ENCODE measurements around the gene UBE4B.
"Not testable (repeated sequence)": the region's sequence is repeated elsewhere in the genome, so short reads cannot be mapped to it uniquely, and the experiment has no call there.

The UBE4B gene

GRCh38 chr1:10001016-10001665 is 31.6 kb upstream of the UBE4B start:
- no peak overlapping the region for H4K8ac ChIP-seq (ENCODE audit: low read depth, low read length)
- no peak overlapping the region for H2AFZ ChIP-seq (ENCODE audit: insufficient read depth, low read length, poor library complexity)
- H2BK12ac ChIP-seq (ENCODE audit: low read length) = no peak overlapping the region
- no peak overlapping the region for H3K23ac ChIP-seq (ENCODE audit: low read length)
- no peaks in the 10 kb centered on the region for H3K79me1 ChIP-seq (ENCODE audit: low read length)
- peaks cover 25% of the 10 kb centered on the region for H3K27me3 ChIP-seq (ENCODE audit: insufficient read depth, low read length)
- H3K14ac ChIP-seq (ENCODE audit: low read length) = no peak overlapping the region
- H4K12ac ChIP-seq (ENCODE audit: low read depth, low read length) = no peak overlapping the region
- no peaks in the 10 kb centered on the region for H3K36me3 ChIP-seq (ENCODE audit: control insufficient read depth in 1 of 2, insufficient read depth in 2 of 2, low read length in 2 of 2)
- H3K4ac ChIP-seq (ENCODE audit: low read depth, low read length) = no peak overlapping the region
- no peak overlapping the region for H3K4me2 ChIP-seq (ENCODE audit: low read length)
- no peaks in the 10 kb centered on the region for H3K79me2 ChIP-seq (ENCODE audit: control insufficient read depth, insufficient read depth, low read length, poor library complexity)
- H3K27ac ChIP-seq (ENCODE audit: low read depth, low read length) = no peak overlapping the region
- DNase-seq = no peak
- H2BK120ac ChIP-seq (ENCODE audit: insufficient read depth, low read length, poor library complexity) = no peak overlapping the region
- no peak overlapping the region for H4K91ac ChIP-seq (ENCODE audit: low read depth, low read length)
- peaks cover 0 to 7% of the 10 kb centered on the region in 2 experiments for H3K4me1 ChIP-seq (ENCODE audit: control insufficient read depth in 1 of 2, insufficient read depth in 2 of 2, low read length in 2 of 2)
- H3K9ac ChIP-seq (ENCODE audit: low read length) = no peak overlapping the region
- WGBS (ENCODE audit: extremely low coverage, insufficient coverage, insufficient read length) = no CpG with 5 or more reads among the region's 8 CpGs
- H3K9me3 ChIP-seq (ENCODE audit: insufficient read depth, low read depth, low read length) = peaks cover 8% of the 10 kb centered on the region
- H2BK5ac ChIP-seq (ENCODE audit: low read depth, low read length, poor library complexity) = no peak overlapping the region
- no peak overlapping the region for H3K18ac ChIP-seq (ENCODE audit: low read length)
- H2AK5ac ChIP-seq (ENCODE audit: low read length) = no peak overlapping the region
- H3K4me3 ChIP-seq (ENCODE audit: low read depth, low read length) = no peak overlapping the region

- no CpG with 5 or more reads among the region's 8 CpGs for WGBS (ENCODE audit: extremely low coverage, insufficient coverage, insufficient read length)
- not testable (repeated sequence) for H2AK5ac ChIP-seq (ENCODE audit: low read length); H3K14ac ChIP-seq (ENCODE audit: low read length)
These were observed 27.5 kb upstream of the UBE4B start for GRCh38 chr1:10005248-10005647.

GRCh38 chr1:10007169-10007568 is 25.6 kb upstream of the UBE4B start:
- Histone ChIP-seq H2BK12ac (ENCODE audit: low read length) (no peak overlapping the region), H2BK5ac (ENCODE audit: low read depth, low read length, poor library complexity) (no peak overlapping the region), H3K4me1 (ENCODE audit: control insufficient read depth in 1 of 2, insufficient read depth in 2 of 2, low read length in 2 of 2) (no peaks in the 10 kb centered on the region), H2BK120ac (ENCODE audit: insufficient read depth, low read length, poor library complexity) (no peak overlapping the region), H3K79me2 (ENCODE audit: control insufficient read depth, insufficient read depth, low read length, poor library complexity) (no peaks in the 10 kb centered on the region), H3K4me3 (ENCODE audit: low read depth, low read length) (no peak overlapping the region), H3K27ac (ENCODE audit: low read depth, low read length) (no peak overlapping the region), H4K91ac (ENCODE audit: low read depth, low read length) (no peak overlapping the region), H2AFZ (ENCODE audit: insufficient read depth, low read length, poor library complexity) (no peak overlapping the region), H3K4me2 (ENCODE audit: low read length) (no peak overlapping the region), H3K27me3 (ENCODE audit: insufficient read depth, low read length) (no peaks in the 10 kb centered on the region), H4K12ac (ENCODE audit: low read depth, low read length) (no peak overlapping the region), H3K36me3 (ENCODE audit: control insufficient read depth in 1 of 2, insufficient read depth in 2 of 2, low read length in 2 of 2) (no peaks in the 10 kb centered on the region), H3K14ac (ENCODE audit: low read length) (no peak overlapping the region), H3K79me1 (ENCODE audit: low read length) (no peaks in the 10 kb centered on the region), H3K9ac (ENCODE audit: low read length) (no peak overlapping the region), H2AK5ac (ENCODE audit: low read length) (no peak overlapping the region), H4K8ac (ENCODE audit: low read depth, low read length) (no peak overlapping the region), H3K9me3 (ENCODE audit: insufficient read depth, low read depth, low read length) (no peaks in the 10 kb centered on the region), H3K4ac (ENCODE audit: low read depth, low read length) (no peak overlapping the region), H3K23ac (ENCODE audit: low read length) (no peak overlapping the region), H3K18ac (ENCODE audit: low read length) (no peak overlapping the region)
- no CpG with 5 or more reads among the region's 4 CpGs for WGBS (ENCODE audit: extremely low coverage, insufficient coverage, insufficient read length)
- no peak for DNase-seq

More at GRCh38 chr1:10005248-10005647, 27.5 kb upstream of the UBE4B start:
- H2BK120ac ChIP-seq (ENCODE audit: insufficient read depth, low read length, poor library complexity); H3K27ac ChIP-seq (ENCODE audit: low read depth, low read length); H3K36me3 ChIP-seq (ENCODE audit: control insufficient read depth in 1 of 2, insufficient read depth in 2 of 2, low read length in 2 of 2); H4K12ac ChIP-seq (ENCODE audit: low read depth, low read length); H3K4ac ChIP-seq (ENCODE audit: low read depth, low read length); H3K79me2 ChIP-seq (ENCODE audit: control insufficient read depth, insufficient read depth, low read length, poor library complexity); H3K9me3 ChIP-seq (ENCODE audit: insufficient read depth, low read depth, low read length); H3K23ac ChIP-seq (ENCODE audit: low read length); H3K4me3 ChIP-seq (ENCODE audit: low read depth, low read length); H3K4me1 ChIP-seq (ENCODE audit: control insufficient read depth in 1 of 2, insufficient read depth in 2 of 2, low read length in 2 of 2); H3K27me3 ChIP-seq (ENCODE audit: insufficient read depth, low read length); H2BK5ac ChIP-seq (ENCODE audit: low read depth, low read length, poor library complexity); H4K91ac ChIP-seq (ENCODE audit: low read depth, low read length); H3K4me2 ChIP-seq (ENCODE audit: low read length); H3K9ac ChIP-seq (ENCODE audit: low read length); H2AFZ ChIP-seq (ENCODE audit: insufficient read depth, low read length, poor library complexity); H3K18ac ChIP-seq (ENCODE audit: low read length); H4K8ac ChIP-seq (ENCODE audit: low read depth, low read length); DNase-seq; H3K79me1 ChIP-seq (ENCODE audit: low read length); H2BK12ac ChIP-seq (ENCODE audit: low read length): not testable (repeated sequence)

DNA sequence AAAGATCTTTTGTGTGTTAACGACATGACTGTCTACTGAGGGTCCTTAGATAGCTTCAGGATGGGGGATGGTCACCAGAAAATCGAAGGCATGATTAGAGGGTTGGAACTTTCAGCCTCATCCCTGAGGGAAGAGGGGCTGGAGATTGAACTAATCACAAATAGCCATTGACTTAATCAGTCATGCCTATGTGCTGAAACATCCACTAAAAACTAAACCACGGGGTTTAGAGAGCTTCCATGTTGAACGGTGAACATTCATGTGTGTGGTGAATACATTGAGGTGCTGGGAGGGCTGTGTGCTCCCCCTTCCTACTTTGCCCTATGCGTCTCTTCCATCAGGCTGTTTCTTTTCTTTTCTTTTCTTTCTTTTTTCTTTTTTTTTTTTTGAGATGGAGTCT is 18.7 kb upstream of the UBE4B start:
- Histone ChIP-seq H3K27ac (ENCODE audit: low read depth, low read length) (no peak overlapping the region), H3K18ac (ENCODE audit: low read length) (no peak overlapping the region), H2BK120ac (ENCODE audit: insufficient read depth, low read length, poor library complexity) (no peak overlapping the region), H4K91ac (ENCODE audit: low read depth, low read length) (no peak overlapping the region), H3K27me3 (ENCODE audit: insufficient read depth, low read length) (no peaks in the 10 kb centered on the region), H3K4me1 (ENCODE audit: control insufficient read depth in 1 of 2, insufficient read depth in 2 of 2, low read length in 2 of 2) (no peaks in the 10 kb centered on the region), H3K4ac (ENCODE audit: low read depth, low read length) (no peak overlapping the region), H2AK5ac (ENCODE audit: low read length) (no peak overlapping the region), H3K79me2 (ENCODE audit: control insufficient read depth, insufficient read depth, low read length, poor library complexity) (no peaks in the 10 kb centered on the region), H3K79me1 (ENCODE audit: low read length) (no peaks in the 10 kb centered on the region), H3K36me3 (ENCODE audit: control insufficient read depth in 1 of 2, insufficient read depth in 2 of 2, low read length in 2 of 2) (no peaks in the 10 kb centered on the region), H2BK12ac (ENCODE audit: low read length) (no peak overlapping the region), H3K23ac (ENCODE audit: low read length) (no peak overlapping the region), H3K4me3 (ENCODE audit: low read depth, low read length) (no peak overlapping the region), H3K14ac (ENCODE audit: low read length) (no peak overlapping the region), H4K12ac (ENCODE audit: low read depth, low read length) (no peak overlapping the region), H4K8ac (ENCODE audit: low read depth, low read length) (no peak overlapping the region), H3K4me2 (ENCODE audit: low read length) (no peak overlapping the region), H2BK5ac (ENCODE audit: low read depth, low read length, poor library complexity) (no peak overlapping the region), H2AFZ (ENCODE audit: insufficient read depth, low read length, poor library complexity) (no peak overlapping the region), H3K9me3 (ENCODE audit: insufficient read depth, low read depth, low read length) (no peaks in the 10 kb centered on the region), H3K9ac (ENCODE audit: low read length) (no peak overlapping the region)
- no CpG with 5 or more reads among the region's 5 CpGs for WGBS (ENCODE audit: extremely low coverage, insufficient coverage, insufficient read length)
- DNase-seq = peak; percentile 24 to 63
